Endothelial cell of umbilical vein (primary cell): ENCODE results near the gene OPA3. TPM values are rescaled to one million over a fixed set of nuclear protein-coding genes. Genes with fewer than 3 reads are reported as not detected.

Experiments
- BruUV-seq: library from RNA; stranded (reverse); fragments of 400-500 nt; replicated peaks from 2 replicates; lab custom pipeline; 2021; lab: Mats Ljungman, UMichigan
- CTCF ChIA-PET: fragments of 300-600, 350-600 bp; sonication (Branson Sonifier 250); formaldehyde crosslinking; loops from one replicate; lab custom pipeline; 2021; ENCODE audit warnings: antibody characterized with exemption, inconsistent platforms; lab: Charles Lee
- POLR2A ChIA-PET: fragments of 300-600, 350-600 bp; sonication (Branson Sonifier 250); formaldehyde crosslinking; loops from one replicate; lab custom pipeline; 2021; ENCODE audit warnings: antibody characterized with exemption, inconsistent platforms; lab: Charles Lee
- DNase-seq: peaks from one replicate; pipeline ENCODE4 v3.0.0-alpha.2; 2011; ENCODE audit warnings: low read depth, low spot score
- FAIRE-seq: peaks from 2 replicates; lab custom pipeline; 2011; peaks lifted over from hg19 to GRCh38; lab: Jason Lieb, UNC
- H2AFZ ChIP-seq: 2 replicates; pipeline ENCODE4 v1.6.0; 2012; ENCODE audit warnings: low read depth, low read length, control low read depth, inconsistent platforms
- H3K27ac ChIP-seq: 2 replicates; pipeline ENCODE4 v1.5.1; 2011; ENCODE audit warnings: low read depth, mild to moderate bottlenecking, control low read depth, low read length, moderate library complexity; ENCODE audit not compliant: insufficient read depth
- H3K27me3 ChIP-seq, 2 experiments: 2 replicates each; pipeline versions ENCODE4 v1.6.0 to v1.6.1; 2011; ENCODE audit warnings: low read length in 2 of 2, mixed read lengths in 1 of 2; ENCODE audit not compliant: control insufficient read depth in 2 of 2, insufficient read depth in 2 of 2
- H3K36me3 ChIP-seq, 2 experiments: 2 replicates in 1 of 2; 3 replicates in 1 of 2; pipeline ENCODE4 v1.5.1; 2011; ENCODE audit warnings: low read length in 2 of 2, mild to moderate bottlenecking in 1 of 2, moderate library complexity in 1 of 2; ENCODE audit not compliant: control insufficient read depth in 2 of 2, insufficient read depth in 2 of 2; ENCODE audit errors: extremely low read depth in 1 of 2
- H3K4me1 ChIP-seq: 3 replicates; pipeline ENCODE4 v1.5.1; 2011; ENCODE audit warnings: mild to moderate bottlenecking, low read length; ENCODE audit not compliant: control insufficient read depth, insufficient read depth; ENCODE audit errors: extremely low read depth
- H3K4me2 ChIP-seq: 2 replicates; pipeline ENCODE4 v1.6.1; 2011; ENCODE audit warnings: low read length, control low read depth, mixed read lengths; ENCODE audit not compliant: insufficient read depth
- H3K4me3 ChIP-seq, 3 experiments: fragments of 200-600 bp in 1 of 3; sonication (generic), shearing (Covaris generic) in 1 of 3; replicated peaks in 1 of 3; 2 replicates each; pipeline ENCODE4 v1.5.1; 2011 to 2016; ENCODE audit warnings: control low read depth in 3 of 3, low read length in 3 of 3, mild to moderate bottlenecking in 2 of 3, inconsistent platforms in 1 of 3, low read depth in 1 of 3, moderate library complexity in 1 of 3; ENCODE audit not compliant: insufficient read depth in 1 of 3
- H3K79me2 ChIP-seq: 2 replicates; pipeline ENCODE4 v1.6.0; 2012; ENCODE audit warnings: low read length, inconsistent platforms; ENCODE audit not compliant: control insufficient read depth, insufficient read depth
- H3K9ac ChIP-seq: replicated peaks from 2 replicates; pipeline ENCODE3; 2011; ENCODE audit warnings: low read length, control low read depth; ENCODE audit not compliant: insufficient read depth; ENCODE audit errors: extremely low read depth
- H3K9me1 ChIP-seq: replicated peaks from 3 replicates; pipeline ENCODE4 v1.6.0; 2011; ENCODE audit warnings: mild to moderate bottlenecking, low read length; ENCODE audit not compliant: control insufficient read depth, insufficient read depth; ENCODE audit errors: extremely low read depth
- H3K9me3 ChIP-seq: replicated peaks from 2 replicates; pipeline ENCODE4 v1.5.1; 2012; ENCODE audit warnings: low read length, inconsistent platforms; ENCODE audit not compliant: control insufficient read depth, insufficient read depth
- H4K20me1 ChIP-seq: replicated peaks from 2 replicates; pipeline ENCODE3; 2011; ENCODE audit warnings: mild to moderate bottlenecking, low read length; ENCODE audit not compliant: control insufficient read depth, insufficient read depth; ENCODE audit errors: extremely low read depth
- FOS ChIP-seq: IDR thresholded peaks from 2 replicates; pipeline ENCODE4 v1.6.1; 2011; ENCODE audit warnings: mild to moderate bottlenecking, low read length, moderate library complexity, borderline replicate concordance; ENCODE audit not compliant: insufficient read depth
- GATA2 ChIP-seq: IDR thresholded peaks from 2 replicates; pipeline ENCODE4 v1.7.0; 2011; ENCODE audit warnings: low read depth, mild to moderate bottlenecking, moderate library complexity, mixed read lengths, low read length; ENCODE audit not compliant: insufficient read length, insufficient read depth
- JUN ChIP-seq: IDR thresholded peaks from 2 replicates; pipeline ENCODE4 v1.6.1; 2011; ENCODE audit warnings: borderline replicate concordance, low read depth; ENCODE audit not compliant: insufficient read length, insufficient read depth
- dilution Hi-C: fragments of 300-500 bp; cut with MboI; formaldehyde crosslinking; loops from one replicate; pipeline ENCODE4 v1.15.0; 2019; ENCODE audit warnings: low sequenced_read_pairs; ENCODE audit not compliant: extremely low pct_ligation_motif_present
- intact Hi-C: fragments of 100-400 bp; cut with micrococcal nuclease; formaldehyde crosslinking; loops from one replicate; pipeline ENCODE4 v1.10.0; 2022
- polyA plus RNA-seq, 4 experiments: library from polyadenylated mRNA; depleted of rRNA in 3 of 4; stranded (reverse) in 3 of 4; unstranded in 1 of 4; fragments of >200 nt; gene quantifications; 2 replicates each; pipeline versions ENCODE4 v1.2.1 to v1.2.3, GENCODE V29; 2011 to 2012; ENCODE audit warnings: missing spikeins in 1 of 4
- total RNA-seq: library from RNA; stranded (reverse); gene quantifications from 2 replicates; pipeline ENCODE4 v1.2.3, GENCODE V29; 2021
- TF ChIP-seq, protein P1 (sequence below): IDR thresholded peaks from 2 replicates; pipeline ENCODE4 v1.6.1; 2011; ENCODE audit not compliant: insufficient read depth, insufficient read length

Gene OPA3
- total and polyA plus RNA-seq, 2 donors (not counting 3 experiments of a cell fraction or from before 2014, with no cell fraction given), result 15.4 to 16.0 TPM

- H3K27ac ChIP-seq, result no peak overlapping the region
- intact Hi-C loops, result no loop called here
- ChIA-PET CTCF (interaction anchor here (2.6 kb wide), 1 partner anchor 15 kb away, joined by 12 read pairs; no protein-coding TSS in a partner anchor), POLR2A (no interaction called here)
- H3K79me2 ChIP-seq, result no peaks in the 10 kb centered on the region
- no peaks in the 10 kb centered on the region for H3K36me3 ChIP-seq
- no peak overlapping the region for H2AFZ ChIP-seq
- no peaks in the 10 kb centered on the region for H3K9me1 ChIP-seq
- no peak overlapping the region for H3K9ac ChIP-seq
- DNase-seq, result no peak
- no peak overlapping the region for H3K4me2 ChIP-seq
- H3K27me3 ChIP-seq, result peaks cover under 1 to 7% of the 10 kb centered on the region in 2 experiments
- TF ChIP-seq FOS (no peak), GATA2 (no peak), JUN (peak; percentile 12)
- H3K9me3 ChIP-seq, result no peaks in the 10 kb centered on the region
- no peaks in the 10 kb centered on the region for H4K20me1 ChIP-seq
- no peak for FAIRE-seq
- BruUV-seq, result no TSS peak
- no peak overlapping the region for H3K4me3 ChIP-seq
- dilution Hi-C loops, result no loop called here
- peaks cover 21% of the 10 kb centered on the region for H3K4me1 ChIP-seq
These were observed 83.5 kb downstream of the OPA3 start for GRCh38 chr19:45500918-45501729.

DNA sequence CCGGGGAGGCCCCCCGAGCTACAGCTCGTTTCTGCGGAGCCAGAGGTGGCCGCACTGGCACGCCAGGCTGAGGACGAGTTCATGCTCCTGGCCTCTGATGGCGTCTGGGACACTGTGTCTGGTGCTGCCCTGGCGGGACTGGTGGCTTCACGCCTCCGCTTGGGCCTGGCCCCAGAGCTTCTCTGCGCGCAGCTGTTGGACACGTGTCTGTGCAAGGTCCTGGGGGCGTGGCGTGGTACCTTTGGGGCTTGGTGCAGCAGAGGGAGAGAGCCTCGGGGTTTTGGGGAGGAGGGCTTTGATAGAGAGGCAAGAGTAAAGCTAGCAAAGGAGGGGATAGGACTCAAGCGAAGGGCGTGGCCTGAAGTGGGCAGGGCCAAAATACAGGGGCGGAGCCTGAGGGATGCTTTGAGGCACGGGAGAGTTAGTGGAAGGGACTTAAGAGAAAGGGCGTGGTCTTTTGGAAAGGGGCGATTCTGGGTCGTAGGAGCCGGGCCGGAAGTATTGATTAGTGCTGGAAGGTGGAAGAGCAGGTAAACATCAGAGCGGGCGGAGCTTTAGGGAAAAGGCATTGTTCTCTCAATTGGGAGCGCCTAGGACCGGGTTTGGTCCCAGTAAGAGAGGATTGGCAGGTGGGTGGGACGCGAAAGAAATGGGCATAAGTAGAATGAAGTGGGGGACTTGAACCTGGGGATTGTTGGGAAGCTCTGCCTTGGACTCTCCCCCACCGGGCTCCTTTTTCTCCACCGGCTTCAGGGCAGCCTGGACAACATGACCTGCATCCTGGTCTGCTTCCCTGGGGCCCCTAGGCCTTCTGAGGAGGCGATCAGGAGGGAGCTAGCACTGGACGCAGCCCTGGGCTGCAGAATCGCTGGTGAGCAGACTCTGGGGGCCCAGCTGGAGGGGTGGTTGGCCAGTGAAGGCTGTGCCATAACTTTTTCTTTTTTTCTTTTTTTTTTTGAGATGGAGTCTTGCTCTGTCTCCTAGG, 85.1 kb downstream of the OPA3 start:
- Histone ChIP-seq H3K4me2 (peak overlapping the region; percentile 54), H3K27ac (no peak overlapping the region), H3K9me3 (no peaks in the 10 kb centered on the region), H3K9ac (no peak overlapping the region), H3K9me1 (no peaks in the 10 kb centered on the region), H2AFZ (peak overlapping the region; percentile 70), H3K27me3 (peaks cover 8 to 16% of the 10 kb centered on the region in 2 experiments), H3K79me2 (no peaks in the 10 kb centered on the region), H3K4me3 (no peak overlapping the region), H4K20me1 (no peaks in the 10 kb centered on the region), H3K36me3 (no peaks in the 10 kb centered on the region), H3K4me1 (peaks cover 16% of the 10 kb centered on the region)
- FAIRE-seq (peak; percentile 68), DNase-seq (peak; percentile 38)
- dilution Hi-C loops (no loop called here), intact Hi-C loops (no loop called here)
- no TSS peak for BruUV-seq
- POLR2A ChIA-PET, result no interaction called here
- CTCF ChIA-PET, result interaction anchor here (0.7 to 2.6 kb wide), 5 partner anchors 9 to 143 kb away, joined by 3 to 12 read pairs (median 6); no protein-coding TSS in a partner anchor
- TF ChIP-seq FOS, result no peak
- TF ChIP-seq, protein P1, sequence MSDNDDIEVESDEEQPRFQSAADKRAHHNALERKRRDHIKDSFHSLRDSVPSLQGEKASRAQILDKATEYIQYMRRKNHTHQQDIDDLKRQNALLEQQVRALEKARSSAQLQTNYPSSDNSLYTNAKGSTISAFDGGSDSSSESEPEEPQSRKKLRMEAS, result peak; percentile 68
